ENCODE measurements around the gene SH3GL1. TPM values are rescaled to one million over a fixed set of nuclear protein-coding genes. Genes with fewer than 3 reads are reported as not detected.

SH3GL1 gene
- total and polyA plus RNA-seq, 10 of the 15 experiments (the other 5 are each of a cell fraction or from before 2014, with no cell fraction given), result 0.93 to 47.4 (median 28.4) TPM

DNA sequence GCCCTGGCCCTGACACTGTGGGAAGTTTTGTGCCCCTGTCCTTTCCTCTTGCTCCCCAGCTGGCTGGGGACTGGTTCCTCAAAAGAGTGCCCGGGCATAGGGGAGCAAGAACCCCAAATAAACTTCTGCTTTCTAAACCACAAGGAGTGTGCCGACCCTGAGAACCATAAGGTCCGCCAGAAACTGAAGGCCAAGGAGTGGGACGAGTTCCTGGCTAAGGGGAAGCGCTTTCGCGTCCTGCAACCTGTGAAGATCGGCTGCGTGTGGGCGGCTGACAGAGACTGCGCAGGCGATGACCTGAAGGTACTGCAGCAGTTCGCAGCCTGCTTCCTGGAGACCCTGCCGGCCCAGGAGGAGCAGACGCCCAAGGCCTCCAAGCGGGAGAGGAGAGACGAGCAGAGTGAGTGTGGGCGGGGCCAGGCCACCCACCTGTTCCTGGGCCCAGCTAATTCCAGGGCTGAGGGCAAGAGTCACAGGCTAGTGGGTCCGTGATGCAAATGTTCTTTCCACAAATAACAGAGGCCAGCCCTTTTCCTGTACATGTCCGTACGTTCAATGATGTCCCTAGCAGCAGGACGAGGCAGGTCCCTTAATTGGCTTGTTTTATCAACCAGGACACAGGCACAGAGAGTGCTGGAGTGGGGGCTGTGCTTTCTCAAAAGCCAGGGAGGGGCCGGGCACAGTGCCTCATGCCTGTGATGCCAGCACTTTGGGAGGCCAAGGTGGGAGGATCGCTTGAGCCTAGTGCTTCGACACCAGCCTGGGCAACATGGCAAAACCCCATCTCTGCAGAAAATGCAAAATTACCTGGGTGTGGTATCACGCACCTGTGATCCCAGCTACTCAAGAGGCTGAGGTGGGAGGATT is 31.7 kb upstream of the SH3GL1 start (continued):
- TF ChIP-seq SPI1 (IDR thresholded peaks at IDR 0.05; ENCODE audit: borderline replicate concordance, insufficient read depth, low read depth, low read length) (0 out of 2 replicates have a peak, but pooled peaks have one; percentile 12), RUNX3 (IDR thresholded peaks at IDR 0.05; ENCODE audit: low read length) (peak; percentile 61), RAD21 (IDR thresholded peaks at IDR 0.05; ENCODE audit: insufficient read depth, low read depth, low read length) (no peak), RELB (IDR thresholded peaks at IDR 0.05; ENCODE audit: low read depth) (peak; percentile 14; the same call in 1 of the 2 replicates), TCF12 (IDR thresholded peaks at IDR 0.05; ENCODE audit: low read depth, low read length) (0 out of 2 replicates have a peak, but pooled peaks have one; percentile 20)

DNA sequence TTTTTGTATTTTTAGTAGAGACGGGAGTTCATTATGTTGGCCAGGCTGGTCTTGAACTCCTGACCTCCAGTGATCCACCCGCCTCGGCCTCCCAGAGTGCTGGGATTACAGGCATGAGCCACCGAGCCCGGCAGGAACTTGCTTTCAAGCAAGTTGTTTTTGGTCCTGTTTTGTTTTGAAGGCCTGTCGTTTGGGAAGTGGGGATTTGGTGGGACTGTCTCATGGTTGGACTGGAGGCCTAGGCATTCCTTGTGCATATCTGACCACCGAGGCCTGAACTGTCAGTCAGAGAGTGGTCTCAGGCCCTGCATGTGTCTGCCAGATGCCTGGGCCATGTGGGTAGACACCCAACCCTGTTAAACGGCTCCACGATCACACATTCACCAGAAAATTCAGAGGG is 30.9 kb upstream of the SH3GL1 start:
- 46% methylated on average over 9 of the region's 9 CpGs for WGBS (ENCODE audit: insufficient coverage, insufficient replicate concordance, low lambda C conversion rate, missing lambda C conversion rate)
- FAIRE-seq (no peak), ATAC-seq (no peak), DNase-seq (ENCODE audit: low read depth, low spot score) (no peak)
- BruUV-seq (replicated peaks), result no TSS peak
- ChIA-PET RAD21 (ENCODE audit: unreplicated experiment) (no interaction called here), CTCF (no interaction called here), SMC1A (ENCODE audit: uncharacterized antibody, unreplicated experiment) (no interaction called here), POLR2A (no interaction called here)
- Histone ChIP-seq H3K36me3 (ENCODE audit: control insufficient read depth in 2 of 2, insufficient read depth in 2 of 2, low read length in 1 of 2) (peaks cover 22 to 37% of the 10 kb centered on the region in 2 experiments), H3K4me2 (ENCODE audit: control insufficient read depth, insufficient read depth) (no peak overlapping the region), H3K4me1 (ENCODE audit: control insufficient read depth, insufficient read depth, low read length) (peaks cover 21% of the 10 kb centered on the region), H3K9ac (ENCODE audit: control insufficient read depth, insufficient read depth, low read length) (no peak overlapping the region), H3K79me2 (ENCODE audit: control insufficient read depth, insufficient read depth, low read length) (no peaks in the 10 kb centered on the region), H3K9me3 (replicated peaks; ENCODE audit: control insufficient read depth, insufficient read depth, low read length) (no peaks in the 10 kb centered on the region), H3K4me3 (no peak overlapping the region), H3K27me3 (replicated peaks in 1 of 2; ENCODE audit: control insufficient read depth in 2 of 2, insufficient read depth in 2 of 2, low read length in 1 of 2) (no peaks in the 10 kb centered on the region), H4K20me1 (ENCODE audit: control insufficient read depth, insufficient read depth) (no peaks in the 10 kb centered on the region), H2AFZ (ENCODE audit: control insufficient read depth, low read depth, low read length) (peak overlapping the region; percentile 61), H3K27ac (ENCODE audit: control insufficient read depth, insufficient read depth) (peak overlapping the region; percentile 74)
- TF ChIP-seq, protein P1, sequence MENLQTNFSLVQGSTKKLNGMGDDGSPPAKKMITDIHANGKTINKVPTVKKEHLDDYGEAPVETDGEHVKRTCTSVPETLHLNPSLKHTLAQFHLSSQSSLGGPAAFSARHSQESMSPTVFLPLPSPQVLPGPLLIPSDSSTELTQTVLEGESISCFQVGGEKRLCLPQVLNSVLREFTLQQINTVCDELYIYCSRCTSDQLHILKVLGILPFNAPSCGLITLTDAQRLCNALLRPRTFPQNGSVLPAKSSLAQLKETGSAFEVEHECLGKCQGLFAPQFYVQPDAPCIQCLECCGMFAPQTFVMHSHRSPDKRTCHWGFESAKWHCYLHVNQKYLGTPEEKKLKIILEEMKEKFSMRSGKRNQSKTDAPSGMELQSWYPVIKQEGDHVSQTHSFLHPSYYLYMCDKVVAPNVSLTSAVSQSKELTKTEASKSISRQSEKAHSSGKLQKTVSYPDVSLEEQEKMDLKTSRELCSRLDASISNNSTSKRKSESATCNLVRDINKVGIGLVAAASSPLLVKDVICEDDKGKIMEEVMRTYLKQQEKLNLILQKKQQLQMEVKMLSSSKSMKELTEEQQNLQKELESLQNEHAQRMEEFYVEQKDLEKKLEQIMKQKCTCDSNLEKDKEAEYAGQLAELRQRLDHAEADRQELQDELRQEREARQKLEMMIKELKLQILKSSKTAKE (IDR thresholded peaks at IDR 0.05; ENCODE audit: low read depth, poor library complexity, severe bottlenecking), result no peak
- TF ChIP-seq ZNF622 (IDR thresholded peaks at IDR 0.05) (no peak), USF1 (IDR thresholded peaks at IDR 0.05; ENCODE audit: borderline replicate concordance, extremely low read length, insufficient read depth, low read depth, low read length) (no peak), HDGF (IDR thresholded peaks at IDR 0.05) (no peak), POLR2A (IDR thresholded peaks at IDR 0.05; ENCODE audit: low read depth, low read length) (peak; percentile 12; the same call in 1 of the 2 replicates), BACH1 (IDR thresholded peaks at IDR 0.05; ENCODE audit: borderline replicate concordance) (no peak)
- TF ChIP-seq, protein P2, sequence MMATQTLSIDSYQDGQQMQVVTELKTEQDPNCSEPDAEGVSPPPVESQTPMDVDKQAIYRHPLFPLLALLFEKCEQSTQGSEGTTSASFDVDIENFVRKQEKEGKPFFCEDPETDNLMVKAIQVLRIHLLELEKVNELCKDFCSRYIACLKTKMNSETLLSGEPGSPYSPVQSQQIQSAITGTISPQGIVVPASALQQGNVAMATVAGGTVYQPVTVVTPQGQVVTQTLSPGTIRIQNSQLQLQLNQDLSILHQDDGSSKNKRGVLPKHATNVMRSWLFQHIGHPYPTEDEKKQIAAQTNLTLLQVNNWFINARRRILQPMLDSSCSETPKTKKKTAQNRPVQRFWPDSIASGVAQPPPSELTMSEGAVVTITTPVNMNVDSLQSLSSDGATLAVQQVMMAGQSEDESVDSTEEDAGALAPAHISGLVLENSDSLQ (IDR thresholded peaks at IDR 0.05), result 0 out of 2 replicates have a peak, but pooled peaks have one; percentile 6
- intact Hi-C loops (cut with micrococcal nuclease; ENCODE audit: unreplicated experiment) (no loop called here), in situ Hi-C loops (cut with MboI) (no loop called here)
